Epithelial cell of esophagus (primary cell): ENCODE measurements around the gene MAU2.

ENCODE experiments used
- DNase-seq: peaks from one replicate; pipeline ENCODE4 v3.0.0; 2010; ENCODE audit warnings: low read depth
- H3K4me3 ChIP-seq: 2 replicates; pipeline ENCODE4 v1.5.1; 2011; ENCODE audit warnings: mild to moderate bottlenecking, low read length, control low read depth
- CTCF ChIP-seq: IDR thresholded peaks from 2 replicates; pipeline ENCODE4 v1.5.1; 2011; ENCODE audit warnings: low read depth, mild to moderate bottlenecking, low read length, control low read depth, inconsistent platforms; ENCODE audit not compliant: insufficient read depth; ENCODE audit errors: missing control alignments

Gene MAU2

GRCh38 chr19:19352823-19353222, 32.2 kb downstream of the MAU2 start:
- DNase-seq = no peak
- no peak overlapping the region for H3K4me3 ChIP-seq
- TF ChIP-seq CTCF = no peak

- TF ChIP-seq CTCF = no peak
- no peak for DNase-seq
- no peak overlapping the region for H3K4me3 ChIP-seq
Measured at GRCh38 chr19:19354007-19354406, 33.4 kb downstream of the MAU2 start.

- no peak for TF ChIP-seq CTCF
- no peak overlapping the region for H3K4me3 ChIP-seq
- DNase-seq = no peak
Measured at GRCh38 chr19:19354932-19355331, 34.3 kb downstream of the MAU2 start.

GRCh38 chr19:19355606-19356139, 35.0 kb downstream of the MAU2 start:
- no peak for TF ChIP-seq CTCF
- DNase-seq = no peak
- H3K4me3 ChIP-seq = no peak overlapping the region

GRCh38 chr19:19356500-19356899, 35.9 kb downstream of the MAU2 start:
- no peak for TF ChIP-seq CTCF
- no peak overlapping the region for H3K4me3 ChIP-seq
- DNase-seq = no peak

- no peak for DNase-seq
- no peak for TF ChIP-seq CTCF
- no peak overlapping the region for H3K4me3 ChIP-seq
Measured at GRCh38 chr19:19356901-19357566, 36.4 kb downstream of the MAU2 start.

- H3K4me3 ChIP-seq = no peak overlapping the region
- DNase-seq = peak; percentile 83
- peak; percentile 84 for TF ChIP-seq CTCF
Measured at GRCh38 chr19:19361075-19361594, 40.5 kb downstream of the MAU2 start.
